PC-9 (cell line): ENCODE results near the gene IFT122. TPM values are rescaled to one million over a fixed set of nuclear protein-coding genes. Genes with fewer than 3 reads are reported as not detected.

ENCODE experiments used
- BruUV-seq: library from RNA; stranded (reverse); fragments of 400-500 nt; replicated peaks from 2 replicates; lab custom pipeline; 2021; lab: Mats Ljungman, UMichigan
- CTCF ChIA-PET: fragments of 300-600 bp; sonication (Branson Sonifier 250); formaldehyde crosslinking; loops from one replicate; lab custom pipeline; 2022; ENCODE audit warnings: antibody characterized with exemption; lab: Charles Lee
- POLR2A ChIA-PET: fragments of 300-600 bp; sonication (Branson Sonifier 250); formaldehyde crosslinking; loops from one replicate; lab custom pipeline; 2022; ENCODE audit warnings: antibody characterized with exemption; ENCODE audit not compliant: unreplicated experiment; lab: Charles Lee
- DNase-seq, 2 experiments: peaks; one replicate each; pipeline versions ENCODE4 v3.0.0 to v3.0.0-alpha.2; 2015 to 2022; ENCODE audit warnings: mixed read lengths in 1 of 2
- H2AFZ ChIP-seq: fragments of 200-600 bp; sonication (generic); 2 replicates; pipeline ENCODE4 v1.8.1; 2017; ENCODE audit warnings: antibody characterized with exemption
- H3F3A ChIP-seq: fragments of 200-600 bp; sonication (generic); 2 replicates; pipeline ENCODE4 v1.8.1; 2017; ENCODE audit warnings: antibody characterized with exemption, mild to moderate bottlenecking, low read depth; ENCODE audit not compliant: insufficient read depth
- H3K27ac ChIP-seq: fragments of 200-600 bp; sonication (generic); 2 replicates; pipeline ENCODE4 v1.6.1; 2016; ENCODE audit warnings: mixed run types
- H3K27me3 ChIP-seq: fragments of 200-600 bp; sonication (generic); 2 replicates; pipeline ENCODE4 v1.6.1; 2016; ENCODE audit warnings: low read depth, mixed run types; ENCODE audit not compliant: insufficient read depth
- H3K36me3 ChIP-seq: fragments of 200-600 bp; sonication (generic); 2 replicates; pipeline ENCODE4 v1.6.1; 2016; ENCODE audit warnings: low read depth, mixed run types
- H3K4me1 ChIP-seq: fragments of 200-600 bp; sonication (generic); replicated peaks from 2 replicates; pipeline ENCODE4 v1.6.1; 2016; ENCODE audit warnings: mixed run types; ENCODE audit not compliant: insufficient read depth
- H3K4me2 ChIP-seq: fragments of 200-600 bp; sonication (generic); 2 replicates; pipeline ENCODE4 v1.6.1; 2017; ENCODE audit warnings: mixed run types
- H3K4me3 ChIP-seq: fragments of 200-600 bp; sonication (generic); 2 replicates; pipeline ENCODE4 v1.6.1; 2016; ENCODE audit warnings: mixed run types
- H3K79me2 ChIP-seq: fragments of 200-600 bp; sonication (generic); 2 replicates; pipeline ENCODE4 v1.6.1; 2017; ENCODE audit warnings: low read depth, mixed run types
- H3K9me2 ChIP-seq: fragments of 200-600 bp; sonication (generic); 2 replicates; pipeline ENCODE4 v1.8.1; 2017; ENCODE audit warnings: mild to moderate bottlenecking; ENCODE audit not compliant: insufficient read depth
- H3K9me3 ChIP-seq: fragments of 200-600 bp; sonication (generic); 2 replicates; pipeline ENCODE4 v1.8.1; 2016; ENCODE audit warnings: low read depth; ENCODE audit not compliant: insufficient read depth
- H4K20me1 ChIP-seq: fragments of 200-600 bp; sonication (generic); 2 replicates; pipeline ENCODE4 v1.8.1; 2017; ENCODE audit not compliant: insufficient read depth
- EZH2 ChIP-seq: fragments of 200-600 bp; sonication (generic); IDR thresholded peaks from 2 replicates; pipeline ENCODE4 v1.8.0; 2017; ENCODE audit warnings: antibody characterized with exemption, low read depth
- intact Hi-C: fragments of 100-400 bp; cut with micrococcal nuclease; formaldehyde crosslinking; loops from one replicate; pipeline ENCODE4 v1.10.0; 2022; ENCODE audit not compliant: unreplicated experiment
- total RNA-seq: library from RNA; stranded (reverse); gene quantifications from 2 replicates; pipeline ENCODE4 v1.2.3, GENCODE V29; 2021
- TF ChIP-seq, protein P1 (sequence below): fragments of 200-600 bp; sonication (generic); conservative IDR thresholded peaks from 2 replicates; pipeline ENCODE4 v1.6.1; 2017; ENCODE audit warnings: mixed run types, antibody characterized with exemption, mild to moderate bottlenecking, moderate library complexity

The IFT122 gene
- total RNA-seq, 1 experiment from 2014 or later, result 55.6 TPM

DNA sequence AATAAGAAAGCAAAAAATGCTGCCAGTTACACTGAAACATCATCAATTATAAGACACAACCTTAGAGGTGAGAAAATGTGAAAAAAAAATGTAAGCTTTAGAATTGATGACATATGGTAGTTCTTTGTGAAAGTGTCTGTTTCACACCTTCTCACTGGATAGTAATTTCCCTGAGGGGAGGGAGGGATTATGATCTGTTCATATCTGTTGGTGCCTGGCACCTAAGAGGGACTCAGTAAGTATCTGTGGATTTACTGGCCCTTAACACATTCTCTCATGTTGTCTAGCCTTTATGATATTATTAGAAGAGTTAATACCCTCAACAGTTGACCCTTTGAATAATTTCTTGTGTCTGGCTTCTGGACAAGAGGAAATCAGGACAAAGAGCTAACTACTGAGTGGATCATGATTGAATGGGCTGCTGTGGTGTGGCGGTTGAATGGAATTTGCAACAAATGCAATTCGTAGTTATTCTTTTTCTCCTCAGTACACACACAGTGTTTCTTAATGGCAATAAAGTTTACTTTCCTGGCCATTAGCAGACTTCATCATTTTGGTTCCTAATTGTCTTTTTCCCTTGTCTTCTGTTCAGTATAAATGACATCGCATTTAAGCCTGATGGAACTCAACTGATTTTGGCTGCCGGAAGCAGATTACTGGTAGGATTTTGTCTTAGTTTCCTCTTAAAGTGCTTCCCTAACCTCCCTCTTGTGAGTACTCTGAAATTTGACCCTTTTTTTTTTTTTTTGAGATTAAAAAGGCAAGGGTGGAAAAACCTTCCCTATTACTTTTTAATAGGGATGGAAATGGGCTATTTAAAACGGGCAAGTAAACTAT is 9.5 kb downstream of the IFT122 start:
- 0 out of 2 replicates have a peak, but pooled peaks cover 7% of the 10 kb centered on the region for H3F3A ChIP-seq
- no peak overlapping the region for H3K4me3 ChIP-seq
- peaks cover 4% of the 10 kb centered on the region; the same call in 1 of the 2 replicates for H3K36me3 ChIP-seq
- POLR2A ChIA-PET, result interaction anchor here (0.5 to 0.7 kb wide), 3 partner anchors 10 to 329 kb away, joined by 4 to 9 read pairs (median 6); partner anchors contain the start of genes IFT122 and MBD4
- no peak for TF ChIP-seq EZH2
- H3K9me2 ChIP-seq, result no peaks in the 10 kb centered on the region; the same call in 1 of the 2 replicates
- no peak for DNase-seq
- H2AFZ ChIP-seq, result no peak overlapping the region
- H3K9me3 ChIP-seq, result no peaks in the 10 kb centered on the region
- CTCF ChIA-PET, result no interaction called here
- H3K4me1 ChIP-seq, result no peaks in the 10 kb centered on the region
- no peak overlapping the region for H3K27ac ChIP-seq
- no peaks in the 10 kb centered on the region for H3K79me2 ChIP-seq
- no TSS peak for BruUV-seq
- H4K20me1 ChIP-seq, result no peaks in the 10 kb centered on the region
- no peaks in the 10 kb centered on the region for H3K27me3 ChIP-seq
- intact Hi-C loops, result no loop called here
- no peak overlapping the region for H3K4me2 ChIP-seq

DNA sequence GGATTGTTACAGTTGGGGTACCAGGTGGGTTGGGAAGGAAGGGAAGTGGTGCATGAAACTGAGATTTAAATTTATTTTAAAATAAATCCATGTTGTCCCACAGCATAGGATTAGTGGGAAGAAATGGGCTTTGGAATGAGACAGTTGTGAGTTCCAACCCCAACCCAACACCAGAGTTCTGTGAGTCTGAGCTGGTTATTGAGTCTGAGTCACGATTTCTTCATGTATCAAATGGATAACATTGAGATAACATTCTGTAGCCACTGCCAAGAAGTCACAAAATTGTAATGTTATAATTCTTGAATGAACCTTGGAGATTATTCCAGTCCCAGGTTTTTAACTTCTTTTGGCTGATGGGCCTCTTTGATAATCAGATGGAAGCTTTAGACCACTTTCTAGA is 13.7 kb downstream of the IFT122 start:
- Histone ChIP-seq H3K27me3 (no peaks in the 10 kb centered on the region), H3K4me3 (no peak overlapping the region), H4K20me1 (no peaks in the 10 kb centered on the region), H3K36me3 (peaks cover 4% of the 10 kb centered on the region; the same call in 1 of the 2 replicates), H2AFZ (no peak overlapping the region), H3K4me1 (no peaks in the 10 kb centered on the region), H3K4me2 (no peak overlapping the region), H3K27ac (no peak overlapping the region), H3F3A (0 out of 2 replicates have a peak, but pooled peaks cover 7% of the 10 kb centered on the region), H3K9me2 (no peaks in the 10 kb centered on the region; the same call in 1 of the 2 replicates), H3K9me3 (no peaks in the 10 kb centered on the region), H3K79me2 (no peaks in the 10 kb centered on the region)
- TF ChIP-seq EZH2, result no peak
- TF ChIP-seq, protein P1, sequence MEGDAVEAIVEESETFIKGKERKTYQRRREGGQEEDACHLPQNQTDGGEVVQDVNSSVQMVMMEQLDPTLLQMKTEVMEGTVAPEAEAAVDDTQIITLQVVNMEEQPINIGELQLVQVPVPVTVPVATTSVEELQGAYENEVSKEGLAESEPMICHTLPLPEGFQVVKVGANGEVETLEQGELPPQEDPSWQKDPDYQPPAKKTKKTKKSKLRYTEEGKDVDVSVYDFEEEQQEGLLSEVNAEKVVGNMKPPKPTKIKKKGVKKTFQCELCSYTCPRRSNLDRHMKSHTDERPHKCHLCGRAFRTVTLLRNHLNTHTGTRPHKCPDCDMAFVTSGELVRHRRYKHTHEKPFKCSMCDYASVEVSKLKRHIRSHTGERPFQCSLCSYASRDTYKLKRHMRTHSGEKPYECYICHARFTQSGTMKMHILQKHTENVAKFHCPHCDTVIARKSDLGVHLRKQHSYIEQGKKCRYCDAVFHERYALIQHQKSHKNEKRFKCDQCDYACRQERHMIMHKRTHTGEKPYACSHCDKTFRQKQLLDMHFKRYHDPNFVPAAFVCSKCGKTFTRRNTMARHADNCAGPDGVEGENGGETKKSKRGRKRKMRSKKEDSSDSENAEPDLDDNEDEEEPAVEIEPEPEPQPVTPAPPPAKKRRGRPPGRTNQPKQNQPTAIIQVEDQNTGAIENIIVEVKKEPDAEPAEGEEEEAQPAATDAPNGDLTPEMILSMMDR, result no peak
- no TSS peak for BruUV-seq
- no peak for DNase-seq
- POLR2A ChIA-PET, result interaction anchor here (0.6 kb wide), 2 partner anchors 13 to 348 kb away, joined by 7 to 10 read pairs; no protein-coding TSS in a partner anchor
- intact Hi-C loops, result no loop called here
- CTCF ChIA-PET, result no interaction called here

DNA sequence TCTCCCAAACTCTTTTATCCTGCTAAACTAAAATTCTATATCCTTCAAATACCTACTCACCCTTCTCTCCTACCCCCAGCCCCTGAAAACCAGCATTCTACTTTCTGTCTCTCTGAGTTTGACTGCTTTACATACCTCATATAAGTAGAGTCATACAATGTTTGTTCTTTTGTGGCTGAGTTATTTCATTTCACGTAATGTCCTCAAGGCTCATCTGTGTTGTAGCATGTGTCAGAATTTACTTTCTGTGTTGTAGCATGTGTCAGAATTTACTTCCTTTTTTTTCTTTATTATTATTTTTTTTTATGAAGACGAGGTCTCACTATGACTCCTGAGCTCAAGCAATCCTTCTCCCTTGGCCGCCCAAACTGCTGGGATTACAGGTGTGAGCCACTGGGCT is 20.1 kb downstream of the IFT122 start:
- H3K4me2 ChIP-seq, result peak overlapping the region; percentile 60; the same call in 1 of the 2 replicates
- TF ChIP-seq, protein P1, result no peak
- H3K4me3 ChIP-seq, result no peak overlapping the region
- peaks cover 33% of the 10 kb centered on the region for H3K4me1 ChIP-seq
- H3K27me3 ChIP-seq, result no peaks in the 10 kb centered on the region
- no peaks in the 10 kb centered on the region for H3K79me2 ChIP-seq
- H3K9me2 ChIP-seq, result no peaks in the 10 kb centered on the region
- H2AFZ ChIP-seq, result no peak overlapping the region
- intact Hi-C loops, result no loop called here
- H4K20me1 ChIP-seq, result no peaks in the 10 kb centered on the region
- H3K36me3 ChIP-seq, result no peaks in the 10 kb centered on the region
- no peak for DNase-seq
- BruUV-seq, result no TSS peak
- peaks cover 31% of the 10 kb centered on the region for H3F3A ChIP-seq
- ChIA-PET POLR2A (no interaction called here), CTCF (no interaction called here)
- no peaks in the 10 kb centered on the region for H3K9me3 ChIP-seq
- no peak overlapping the region for H3K27ac ChIP-seq
